ENCODE measurements around the gene MYO16.
A peak's percentile ranks its signal among the peaks of the same experiment; 100 is the strongest.

Gene MYO16

DNA sequence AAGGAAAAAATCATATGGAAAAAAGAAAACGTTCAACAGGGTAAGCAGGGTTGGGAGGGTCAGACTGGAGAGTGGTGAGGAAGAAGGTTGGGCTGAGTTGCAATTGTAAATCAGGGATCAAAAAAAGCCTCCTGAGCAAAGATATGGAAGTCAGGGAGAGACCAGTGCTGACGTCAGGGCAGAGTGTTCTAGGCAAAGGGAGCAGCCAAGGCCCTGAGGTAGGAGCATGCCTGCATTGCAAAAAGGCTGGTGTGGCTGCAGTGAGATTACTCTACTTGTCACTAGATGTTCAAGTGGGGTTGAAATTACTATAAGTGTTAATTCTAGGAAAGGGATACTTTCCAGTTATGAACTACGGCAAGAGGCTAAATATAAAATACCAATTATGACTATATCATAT lies 562.0 kb downstream of the MYO16 start:
- no peaks in the 10 kb centered on the region for H3K36me3 Mint-ChIP-seq
- no peak overlapping the region for H3K4me3 Mint-ChIP-seq
- ATAC-seq = no peak
- H3K4me1 Mint-ChIP-seq = no peaks in the 10 kb centered on the region
- peaks cover 2% of the 10 kb centered on the region for H3K9me3 Mint-ChIP-seq
- DNase-seq (ENCODE audit: low spot score in 2 of 2) = no peak
- H3K27ac Mint-ChIP-seq = no peak overlapping the region

DNA sequence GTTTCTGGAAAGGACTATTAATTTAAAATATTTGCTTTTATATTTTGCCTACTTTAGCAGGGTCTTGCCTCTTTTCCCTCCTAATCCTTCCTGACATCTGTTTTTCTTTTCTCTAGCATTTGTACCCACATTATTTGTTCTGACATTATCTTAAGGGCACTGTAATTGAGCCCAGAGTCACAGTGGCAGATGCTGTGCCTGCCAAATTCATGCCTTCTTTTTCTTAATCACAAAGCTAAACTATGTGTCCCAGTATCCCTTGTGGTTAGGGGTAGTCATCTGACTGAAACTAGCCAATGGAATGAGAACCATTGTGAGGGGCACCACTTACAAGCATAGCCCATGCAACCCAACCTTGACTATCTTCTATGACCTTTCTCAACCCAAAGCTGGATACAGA lies 562.9 kb downstream of the MYO16 start:
- Mint-ChIP-seq H3K9me3 (peaks cover 2% of the 10 kb centered on the region), H3K27ac (no peak overlapping the region), H3K36me3 (no peaks in the 10 kb centered on the region), H3K4me3 (no peak overlapping the region), H3K4me1 (no peaks in the 10 kb centered on the region)
- no peak for ATAC-seq
- DNase-seq (ENCODE audit: low spot score in 2 of 2) = no peak

DNA sequence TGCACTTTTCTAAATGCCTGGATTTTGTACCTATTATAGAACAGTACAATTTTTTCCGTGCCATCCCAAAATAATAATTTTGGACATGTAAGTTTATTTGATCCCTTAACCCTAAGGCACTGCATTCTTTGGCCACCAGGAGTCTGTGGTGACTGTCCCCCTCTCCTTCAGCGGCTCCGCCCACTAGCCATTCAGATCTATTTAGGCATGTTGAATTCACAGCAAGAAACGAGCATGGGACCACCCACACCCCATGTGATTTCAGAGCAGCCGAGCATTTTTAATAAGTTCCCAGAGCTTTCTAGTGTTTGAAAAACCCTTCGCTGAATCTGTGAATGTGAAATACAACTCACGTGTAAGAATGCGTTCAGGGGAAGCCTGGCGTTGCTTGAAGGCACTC lies 567.5 kb downstream of the MYO16 start:
- Mint-ChIP-seq H3K4me1 (no peaks in the 10 kb centered on the region), H3K4me3 (no peak overlapping the region), H3K9me3 (peaks cover 2% of the 10 kb centered on the region), H3K27ac (no peak overlapping the region), H3K36me3 (no peaks in the 10 kb centered on the region)
- DNase-seq (ENCODE audit: low spot score in 2 of 2) = no peak
- no peak for ATAC-seq

DNA sequence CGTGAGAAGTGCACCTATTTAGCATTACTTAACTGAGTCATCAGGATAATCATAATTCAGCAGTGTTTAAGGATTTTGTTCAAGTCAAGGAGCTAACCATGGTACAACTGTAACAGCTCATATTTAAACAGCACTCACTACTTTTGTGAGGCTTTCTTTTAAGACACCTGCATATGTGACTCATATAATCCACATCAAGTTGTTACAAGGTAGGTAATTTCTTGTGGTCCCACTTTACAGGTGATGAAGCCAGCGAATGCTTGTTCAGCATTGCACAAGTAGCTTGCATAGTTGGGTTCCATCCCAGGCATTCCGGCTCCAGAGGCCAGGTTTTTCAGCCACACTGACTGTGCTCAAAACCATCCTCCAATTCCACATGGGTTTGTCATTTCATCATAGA lies 569.2 kb downstream of the MYO16 start:
- H3K36me3 Mint-ChIP-seq = no peaks in the 10 kb centered on the region
- DNase-seq (ENCODE audit: low spot score in 2 of 2) (no peak), ATAC-seq (no peak)
- H3K27ac Mint-ChIP-seq = no peak overlapping the region
- H3K4me1 Mint-ChIP-seq = no peaks in the 10 kb centered on the region
- H3K4me3 Mint-ChIP-seq = no peak overlapping the region
- peaks cover 2% of the 10 kb centered on the region for H3K9me3 Mint-ChIP-seq

DNA sequence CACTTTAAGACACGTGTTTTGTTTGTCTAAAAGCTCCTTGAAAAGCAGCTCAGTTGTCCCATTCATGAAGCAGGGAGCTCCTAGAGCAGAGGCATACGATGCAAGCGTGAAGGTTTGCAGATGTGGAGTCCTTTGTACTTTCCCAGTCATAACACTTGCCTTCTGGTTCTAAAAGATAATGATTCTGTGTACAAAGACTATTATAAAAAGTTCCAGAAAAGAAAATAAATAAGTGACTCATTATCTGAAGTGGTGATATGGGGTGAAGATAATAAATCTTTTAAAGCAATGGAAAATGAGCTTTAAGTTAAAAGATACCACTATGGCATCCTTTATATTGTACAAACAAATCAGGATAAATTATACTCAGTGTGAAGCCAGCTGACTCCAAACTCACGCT lies 569.9 kb downstream of the MYO16 start:
- no peak overlapping the region for H3K27ac Mint-ChIP-seq

DNA sequence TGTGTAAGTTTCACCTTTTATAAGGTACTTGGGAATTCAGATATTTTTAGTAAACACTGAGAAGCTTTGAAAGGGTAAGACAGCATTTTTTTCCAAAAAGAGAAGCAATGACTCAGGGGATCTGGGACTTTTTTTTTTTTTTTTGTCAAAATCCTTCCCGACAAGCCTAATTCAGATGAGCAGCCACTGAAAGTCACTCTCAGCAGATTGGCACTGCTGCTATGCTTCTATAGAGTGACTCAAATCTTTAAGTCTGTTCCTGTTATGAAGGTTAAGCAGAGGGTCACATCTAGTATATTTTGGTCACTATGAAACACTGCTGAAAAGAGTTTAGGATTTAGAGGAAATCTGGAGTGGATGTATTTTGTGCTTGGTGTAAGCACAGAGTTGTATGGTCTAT lies 571.1 kb downstream of the MYO16 start:
- Mint-ChIP-seq H3K36me3 (no peaks in the 10 kb centered on the region), H3K4me1 (no peaks in the 10 kb centered on the region), H3K9me3 (no peaks in the 10 kb centered on the region), H3K4me3 (no peak overlapping the region), H3K27ac (no peak overlapping the region)
- ATAC-seq (no peak), DNase-seq (ENCODE audit: low spot score in 2 of 2) (no peak)

More for the DNA sequence above, 569.9 kb downstream of the MYO16 start:
- ATAC-seq (no peak), DNase-seq (ENCODE audit: low spot score in 2 of 2) (no peak)
- Mint-ChIP-seq H3K36me3 (no peaks in the 10 kb centered on the region), H3K4me3 (no peak overlapping the region), H3K4me1 (no peaks in the 10 kb centered on the region), H3K9me3 (no peaks in the 10 kb centered on the region)

DNA sequence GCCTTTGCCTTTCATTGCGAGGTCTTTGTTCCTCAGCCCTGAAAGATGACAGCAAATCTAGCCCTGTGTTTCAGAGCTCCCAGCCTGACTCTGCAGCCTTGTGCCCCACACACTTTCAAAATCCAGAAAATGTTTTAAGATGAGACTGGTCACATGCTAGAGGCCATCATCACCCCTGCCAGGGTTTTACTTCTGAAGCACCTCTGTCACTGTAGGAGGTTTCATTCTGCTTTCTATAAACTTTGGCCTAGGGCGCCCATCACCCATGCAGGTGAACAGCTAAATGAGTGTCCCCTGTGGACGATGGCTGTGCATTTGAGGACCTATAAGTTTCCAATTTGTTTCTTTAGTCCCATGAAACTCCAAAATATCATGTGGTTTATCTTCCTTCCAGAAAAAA lies 574.2 kb downstream of the MYO16 start:
- H3K4me1 Mint-ChIP-seq = no peaks in the 10 kb centered on the region
- H3K4me3 Mint-ChIP-seq = no peak overlapping the region
- H3K9me3 Mint-ChIP-seq = no peaks in the 10 kb centered on the region
- ATAC-seq = no peak
- no peak for DNase-seq (ENCODE audit: low spot score in 2 of 2)
- no peak overlapping the region for H3K27ac Mint-ChIP-seq
- no peaks in the 10 kb centered on the region for H3K36me3 Mint-ChIP-seq

DNA sequence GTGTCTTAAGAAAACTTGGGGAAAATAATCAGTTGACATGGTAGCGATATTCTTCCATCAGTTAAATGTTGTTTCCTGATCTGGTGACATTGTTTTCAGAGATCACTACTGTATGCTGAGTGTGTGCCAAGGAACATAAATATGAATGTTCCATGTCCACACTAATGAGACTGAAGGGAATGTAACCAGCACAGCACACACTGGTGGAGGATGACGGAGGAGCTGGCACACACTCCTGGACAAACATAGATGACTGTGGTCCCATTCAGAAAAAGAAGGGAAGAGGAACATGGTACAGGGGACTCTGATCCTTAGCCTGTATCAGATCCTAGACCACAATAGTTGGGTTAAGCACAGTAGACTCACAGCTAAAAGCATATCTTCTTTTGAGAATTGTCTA lies 574.8 kb downstream of the MYO16 start:
- Mint-ChIP-seq H3K9me3 (no peaks in the 10 kb centered on the region), H3K36me3 (no peaks in the 10 kb centered on the region), H3K4me3 (no peak overlapping the region), H3K27ac (no peak overlapping the region), H3K4me1 (no peaks in the 10 kb centered on the region)
- no peak for ATAC-seq
- DNase-seq (ENCODE audit: low spot score in 2 of 2) = no peak

DNA sequence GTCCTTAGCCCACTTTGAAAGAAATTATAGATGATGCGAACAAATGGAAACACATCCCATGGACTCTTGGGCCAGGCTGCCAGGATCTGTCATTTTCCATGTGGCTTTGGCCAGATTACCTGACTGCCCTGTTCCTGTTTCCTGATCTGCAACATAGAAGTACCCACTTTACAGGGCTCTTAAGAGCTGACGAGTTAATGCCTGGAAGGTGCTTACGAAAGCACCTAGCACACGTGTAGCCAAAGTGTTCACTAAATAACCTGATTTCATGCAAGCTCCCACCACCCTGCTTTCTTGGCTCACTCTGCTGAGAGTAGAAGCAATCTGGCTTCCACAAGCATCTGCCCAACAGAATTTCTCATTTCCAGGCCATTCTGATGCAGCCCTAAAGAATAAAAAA lies 575.2 kb downstream of the MYO16 start:
- Mint-ChIP-seq H3K36me3 (no peaks in the 10 kb centered on the region), H3K4me1 (no peaks in the 10 kb centered on the region), H3K9me3 (no peaks in the 10 kb centered on the region), H3K27ac (no peak overlapping the region), H3K4me3 (no peak overlapping the region)
- DNase-seq (ENCODE audit: low spot score in 2 of 2) (no peak), ATAC-seq (no peak)

DNA sequence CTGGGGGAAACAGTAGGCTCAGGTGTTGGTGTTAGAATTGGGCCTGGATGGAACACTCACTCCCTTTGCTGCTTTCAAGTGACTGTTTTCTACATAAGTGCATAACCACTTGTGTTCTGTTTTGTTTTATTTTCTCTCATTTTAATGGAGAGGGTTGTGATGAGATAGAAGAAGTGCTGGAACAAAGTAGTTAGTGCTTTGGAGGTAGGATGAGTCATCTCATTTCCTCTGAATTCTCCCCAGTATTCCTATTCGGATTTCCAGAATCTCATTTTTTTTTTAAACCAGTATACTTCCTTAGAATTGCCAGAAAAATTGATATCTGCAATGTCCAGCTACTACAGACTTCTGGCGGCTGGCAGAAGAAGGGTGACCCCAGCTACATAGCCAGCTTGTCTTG lies 575.9 kb downstream of the MYO16 start:
- no peaks in the 10 kb centered on the region for H3K36me3 Mint-ChIP-seq
- DNase-seq (ENCODE audit: low spot score in 2 of 2) (no peak), ATAC-seq (no peak)
- no peak overlapping the region for H3K4me3 Mint-ChIP-seq
- no peak overlapping the region for H3K27ac Mint-ChIP-seq
- no peaks in the 10 kb centered on the region for H3K9me3 Mint-ChIP-seq
- H3K4me1 Mint-ChIP-seq = no peaks in the 10 kb centered on the region

DNA sequence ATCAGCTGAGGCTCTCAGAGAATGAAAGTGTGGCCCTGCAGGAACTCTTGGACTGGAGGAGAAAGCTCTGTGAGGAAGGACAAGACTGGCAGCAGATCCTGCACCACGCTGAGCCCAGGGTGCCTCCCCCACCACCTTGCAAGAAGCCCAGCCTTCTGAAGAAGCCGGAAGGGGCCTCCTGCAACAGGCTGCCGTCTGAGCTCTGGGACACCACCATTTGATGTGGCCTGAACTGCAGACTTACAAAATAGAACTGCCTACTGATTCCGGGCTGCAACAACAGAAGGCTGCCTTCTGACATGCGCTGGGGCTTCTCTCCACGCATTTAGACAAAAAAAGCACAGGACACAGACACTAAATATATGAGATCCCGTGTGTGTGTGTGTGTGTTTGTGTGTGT lies 577.2 kb downstream of the MYO16 start:
- Mint-ChIP-seq H3K27ac (no peak overlapping the region), H3K4me1 (no peaks in the 10 kb centered on the region), H3K9me3 (no peaks in the 10 kb centered on the region), H3K36me3 (no peaks in the 10 kb centered on the region), H3K4me3 (no peak overlapping the region)
- ATAC-seq (no peak), DNase-seq (ENCODE audit: low spot score in 2 of 2) (no peak)

DNA sequence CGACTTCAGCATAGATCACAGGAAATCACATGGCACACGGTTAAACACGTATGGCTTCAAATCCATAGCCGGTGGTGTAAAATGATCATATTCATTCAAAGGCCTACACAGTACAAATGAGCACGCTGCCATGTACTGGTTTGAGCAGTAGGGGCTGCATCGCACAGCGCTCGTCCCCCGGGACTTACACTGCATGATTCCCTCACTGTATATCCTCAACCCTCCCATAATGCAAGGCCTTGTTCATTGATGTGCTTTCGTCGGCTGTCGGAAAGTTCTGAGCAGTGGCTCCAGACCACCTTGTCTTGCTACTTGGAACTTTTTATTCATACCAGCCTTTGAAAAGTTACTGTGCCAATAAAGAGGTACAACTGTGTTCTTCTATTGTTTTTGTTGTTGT lies 578.2 kb downstream of the MYO16 start:
- ATAC-seq (no peak), DNase-seq (ENCODE audit: low spot score in 2 of 2) (no peak)
- no peaks in the 10 kb centered on the region for H3K4me1 Mint-ChIP-seq
- no peak overlapping the region for H3K27ac Mint-ChIP-seq
- no peak overlapping the region for H3K4me3 Mint-ChIP-seq
- H3K9me3 Mint-ChIP-seq = no peaks in the 10 kb centered on the region
- H3K36me3 Mint-ChIP-seq = no peaks in the 10 kb centered on the region

DNA sequence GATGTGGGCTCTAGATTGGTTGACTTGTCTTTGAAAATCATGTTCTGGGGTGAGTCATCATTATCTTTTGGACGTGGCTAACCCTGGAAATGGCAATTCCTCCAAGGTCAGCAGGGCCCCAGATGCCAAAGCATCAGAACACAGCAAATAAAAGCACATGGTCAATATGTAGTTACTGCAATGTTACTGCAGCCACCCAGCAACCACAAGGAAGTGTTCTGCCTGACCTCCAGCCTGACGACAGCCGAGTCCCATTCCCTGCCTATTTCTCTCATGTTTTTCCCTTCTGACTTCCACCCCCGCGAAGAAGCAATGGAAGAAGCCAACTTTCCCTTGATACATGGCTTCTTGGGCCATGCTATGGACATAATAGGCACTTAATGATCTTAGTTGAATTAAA lies 579.1 kb downstream of the MYO16 start:
- ATAC-seq = no peak
- Mint-ChIP-seq H3K36me3 (no peaks in the 10 kb centered on the region), H3K27ac (no peak overlapping the region), H3K9me3 (no peaks in the 10 kb centered on the region), H3K4me3 (no peak overlapping the region), H3K4me1 (no peaks in the 10 kb centered on the region)
- DNase-seq (ENCODE audit: low spot score in 2 of 2) = no peak

DNA sequence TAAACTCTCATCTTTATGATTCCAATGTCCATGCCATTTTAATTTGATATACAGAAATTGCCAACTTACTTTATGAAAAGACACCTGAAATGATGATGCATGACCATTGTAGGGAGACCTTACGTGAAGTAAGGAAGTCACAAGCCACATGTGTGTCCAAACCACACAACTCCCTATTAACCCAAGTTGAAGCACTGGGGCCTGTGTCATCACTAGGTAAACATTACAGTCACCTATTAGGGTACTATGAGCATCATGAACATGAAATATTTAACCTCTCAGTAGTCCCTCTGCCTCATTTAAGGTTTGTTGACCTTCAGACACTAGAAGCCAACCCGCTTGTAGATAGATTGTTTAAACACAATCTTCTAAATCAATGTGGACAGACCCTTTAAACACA lies 580.1 kb downstream of the MYO16 start:
- Mint-ChIP-seq H3K4me3 (no peak overlapping the region), H3K27ac (no peak overlapping the region), H3K4me1 (no peaks in the 10 kb centered on the region), H3K36me3 (no peaks in the 10 kb centered on the region), H3K9me3 (peaks cover under 1% of the 10 kb centered on the region)
- DNase-seq (ENCODE audit: low spot score in 2 of 2) (no peak), ATAC-seq (no peak)

DNA sequence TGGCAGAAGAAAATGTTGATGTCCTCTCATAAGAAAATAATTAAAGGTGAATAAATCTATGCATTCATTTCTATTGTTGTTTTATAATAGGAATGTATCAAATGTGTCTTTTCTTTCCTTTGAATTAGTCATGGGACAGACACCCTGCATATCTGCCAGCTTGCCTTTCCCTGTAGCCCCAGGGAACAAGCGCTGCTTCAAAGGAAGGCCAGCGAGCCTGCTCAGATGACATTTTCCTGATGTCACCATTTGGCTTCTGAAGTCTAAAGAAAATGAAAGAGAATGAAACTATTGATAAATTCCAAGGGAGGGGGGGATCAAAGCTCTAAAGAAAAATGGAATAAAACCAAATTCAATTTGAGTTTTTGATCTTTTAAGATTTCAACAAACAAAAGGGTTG lies 582.2 kb downstream of the MYO16 start:
- Mint-ChIP-seq H3K36me3 (no peaks in the 10 kb centered on the region), H3K27ac (no peak overlapping the region), H3K9me3 (peaks cover 3% of the 10 kb centered on the region), H3K4me1 (no peaks in the 10 kb centered on the region), H3K4me3 (no peak overlapping the region)
- ATAC-seq (no peak), DNase-seq (ENCODE audit: low spot score in 2 of 2) (no peak)

DNA sequence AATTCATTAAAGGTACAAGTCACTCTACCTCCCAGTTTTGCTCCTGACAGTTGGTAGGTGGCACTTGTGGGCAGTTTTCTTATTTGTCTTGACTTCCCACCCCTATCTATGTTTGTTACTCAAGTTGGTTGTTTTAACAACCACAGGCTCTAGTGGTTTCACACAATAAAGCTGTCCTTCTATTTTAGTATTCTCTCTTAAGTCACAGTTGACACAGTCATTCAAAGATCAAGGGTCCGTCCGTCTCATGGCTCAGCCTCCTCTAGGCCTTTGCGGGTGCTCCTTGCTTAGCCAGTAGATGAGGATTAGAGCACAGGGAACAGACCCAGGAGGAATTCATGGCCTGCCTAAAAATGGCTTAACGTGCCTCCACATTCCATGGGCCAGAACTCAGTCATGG lies 583.2 kb downstream of the MYO16 start:
- no peaks in the 10 kb centered on the region for H3K36me3 Mint-ChIP-seq
- peaks cover 3% of the 10 kb centered on the region for H3K9me3 Mint-ChIP-seq
- no peak overlapping the region for H3K27ac Mint-ChIP-seq
- ATAC-seq (no peak), DNase-seq (ENCODE audit: low spot score in 2 of 2) (no peak)
- H3K4me1 Mint-ChIP-seq = no peaks in the 10 kb centered on the region
- no peak overlapping the region for H3K4me3 Mint-ChIP-seq

DNA sequence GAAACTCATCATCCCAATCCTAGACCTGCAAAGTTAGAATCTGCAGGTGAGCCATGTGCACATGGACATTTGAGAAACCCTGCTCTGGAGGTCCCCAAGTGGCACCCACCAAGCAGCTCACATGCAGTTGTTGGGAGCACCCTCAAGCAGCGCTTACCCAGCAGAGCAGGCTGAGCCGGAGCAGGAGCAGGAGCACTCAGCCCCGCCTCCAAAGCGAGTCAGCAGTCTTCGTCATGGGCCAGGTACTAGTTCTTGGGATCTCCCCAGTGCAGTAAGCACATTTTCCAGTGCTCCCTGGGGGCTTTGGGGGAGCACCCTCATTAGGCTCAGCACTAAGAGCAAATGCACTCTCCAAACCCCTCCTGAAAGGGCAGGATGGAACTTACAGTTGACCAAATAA lies 584.3 kb downstream of the MYO16 start:
- H3K9me3 Mint-ChIP-seq = peaks cover 3% of the 10 kb centered on the region
- peak; percentile 42 for ATAC-seq
- H3K36me3 Mint-ChIP-seq = no peaks in the 10 kb centered on the region
- no peak for DNase-seq (ENCODE audit: low spot score in 2 of 2)
- no peak overlapping the region for H3K4me3 Mint-ChIP-seq
- H3K27ac Mint-ChIP-seq = no peak overlapping the region
- no peaks in the 10 kb centered on the region for H3K4me1 Mint-ChIP-seq

Data from stimulated activated effector memory CD8-positive, alpha-beta T cell treated with anti-CD3 and anti-CD28 coated beads, Interleukin-12 subunit alpha, Interleukin-12 subunit beta, amount 100 ng/mL, for 72 hours (primary cell).